DOHH2 (cell line): Measurements from ENCODE around the gene RAB13.

ENCODE experiments used
- H3F3A ChIP-seq: fragments of 200-600 bp; sonication (generic), shearing (Covaris generic); 2 replicates; pipeline ENCODE4 v1.6.0; 2016; ENCODE audit warnings: antibody characterized with exemption, mild to moderate bottlenecking; ENCODE audit not compliant: control insufficient read depth, insufficient read depth
- H3K27ac ChIP-seq: fragments of 200-600 bp; sonication (generic); 2 replicates; pipeline ENCODE4 v1.5.1; 2014; ENCODE audit warnings: low read depth, mild to moderate bottlenecking, low read length, moderate library complexity
- H3K27me3 ChIP-seq: fragments of 200-600 bp; sonication (generic); 2 replicates; pipeline ENCODE4 v1.6.1; 2014; ENCODE audit warnings: mild to moderate bottlenecking, low read length, mixed read lengths; ENCODE audit not compliant: control insufficient read depth
- H3K36me3 ChIP-seq: fragments of 200-600 bp; sonication (generic); 2 replicates; pipeline ENCODE4 v1.6.1; 2014; ENCODE audit warnings: mild to moderate bottlenecking, low read length, moderate library complexity, mixed read lengths; ENCODE audit not compliant: control insufficient read depth
- H3K4me1 ChIP-seq: fragments of 200-600 bp; sonication (generic); 2 replicates; pipeline ENCODE4 v1.6.1; 2014; ENCODE audit warnings: mild to moderate bottlenecking, low read length, mixed read lengths; ENCODE audit not compliant: control insufficient read depth
- H3K4me2 ChIP-seq: fragments of 200-600 bp; sonication (generic); 2 replicates; pipeline ENCODE4 v1.6.0; 2014; ENCODE audit warnings: mild to moderate bottlenecking, low read length, moderate library complexity
- H3K4me3 ChIP-seq: fragments of 200-600 bp; sonication (generic); 2 replicates; pipeline ENCODE4 v1.5.1; 2014; ENCODE audit warnings: mild to moderate bottlenecking, low read length, mixed read lengths
- H3K79me2 ChIP-seq: fragments of 200-600 bp; sonication (generic); 2 replicates; pipeline ENCODE4 v1.6.1; 2014; ENCODE audit warnings: mild to moderate bottlenecking, low read length, mixed read lengths; ENCODE audit not compliant: control insufficient read depth
- H3K9me2 ChIP-seq: fragments of 200-600 bp; sonication (generic); replicated peaks from 2 replicates; pipeline ENCODE4 v1.6.1; 2014; ENCODE audit warnings: mild to moderate bottlenecking, low read length, mixed read lengths; ENCODE audit not compliant: control insufficient read depth
- H3K9me3 ChIP-seq: fragments of 200-600 bp; sonication (generic); 2 replicates; pipeline ENCODE4 v1.6.1; 2014; ENCODE audit warnings: antibody characterized with exemption, low read length, mixed read lengths; ENCODE audit not compliant: control insufficient read depth, insufficient read depth
- H4K20me1 ChIP-seq: fragments of 200-600 bp; sonication (generic); 2 replicates; pipeline ENCODE4 v1.6.0; 2014; ENCODE audit warnings: low read depth, mild to moderate bottlenecking, antibody characterized with exemption, low read length, moderate library complexity; ENCODE audit not compliant: control insufficient read depth, insufficient read depth
- CTCF ChIP-seq: fragments of 200-600 bp; sonication (generic); IDR thresholded peaks from one replicate; pipeline ENCODE4 v1.5.1; 2014; ENCODE audit warnings: antibody characterized with exemption, mild to moderate bottlenecking, low read depth, low read length; ENCODE audit not compliant: poor library complexity, severe bottlenecking
- EZH2phosphoT487 ChIP-seq: fragments of 200-600 bp; sonication (generic); IDR thresholded peaks from 2 replicates; pipeline ENCODE4 v1.6.1; 2017; ENCODE audit warnings: borderline replicate concordance, mild to moderate bottlenecking, antibody characterized with exemption, low read length, moderate library complexity, mixed read lengths

The RAB13 gene

GRCh38 chr1:153953859-153954365 lies 32.2 kb downstream of the RAB13 start:
- Histone ChIP-seq H3K27ac (no peak overlapping the region), H3K4me2 (no peak overlapping the region), H3K4me3 (no peak overlapping the region), H4K20me1 (peaks cover 19% of the 10 kb centered on the region; the same call in 1 of the 2 replicates), H3K27me3 (no peaks in the 10 kb centered on the region), H3K9me3 (no peaks in the 10 kb centered on the region), H3F3A (peaks cover 4% of the 10 kb centered on the region), H3K9me2 (no peaks in the 10 kb centered on the region), H3K36me3 (peaks cover 82% of the 10 kb centered on the region), H3K4me1 (peaks cover 49% of the 10 kb centered on the region), H3K79me2 (peaks cover 67% of the 10 kb centered on the region)
- TF ChIP-seq CTCF (no peak), EZH2phosphoT487 (no peak)

- Histone ChIP-seq H3K27ac (no peak overlapping the region), H3K9me3 (no peaks in the 10 kb centered on the region), H3K4me3 (no peak overlapping the region), H3K79me2 (peaks cover 50% of the 10 kb centered on the region), H3K27me3 (no peaks in the 10 kb centered on the region), H3F3A (peaks cover 19% of the 10 kb centered on the region), H3K9me2 (no peaks in the 10 kb centered on the region), H3K4me2 (no peak overlapping the region), H3K4me1 (peaks cover 63% of the 10 kb centered on the region), H3K36me3 (peaks cover 88% of the 10 kb centered on the region), H4K20me1 (peaks cover 19% of the 10 kb centered on the region; the same call in 1 of the 2 replicates)
- TF ChIP-seq CTCF = no peak
- no peak for TF ChIP-seq EZH2phosphoT487
These were observed 34.3 kb downstream of the RAB13 start for GRCh38 chr1:153951801-153952200.

- peaks cover 84% of the 10 kb centered on the region for H3K36me3 ChIP-seq
- H3K9me2 ChIP-seq = no peaks in the 10 kb centered on the region
- no peak overlapping the region for H3K27ac ChIP-seq
- peaks cover 61% of the 10 kb centered on the region for H3K4me1 ChIP-seq
- peaks cover 44% of the 10 kb centered on the region for H3K79me2 ChIP-seq
- H3K27me3 ChIP-seq = no peaks in the 10 kb centered on the region
- H3K4me2 ChIP-seq = no peak overlapping the region
- H4K20me1 ChIP-seq = peaks cover 17% of the 10 kb centered on the region; the same call in 1 of the 2 replicates
- H3K4me3 ChIP-seq = no peak overlapping the region
- peaks cover 21% of the 10 kb centered on the region for H3F3A ChIP-seq
- H3K9me3 ChIP-seq = no peaks in the 10 kb centered on the region
- no peak for TF ChIP-seq EZH2phosphoT487
- TF ChIP-seq CTCF = no peak
These were observed 35.0 kb downstream of the RAB13 start for GRCh38 chr1:153951183-153951582.
